Measurements from ENCODE around the gene BCL11B. TPM values are rescaled to one million over a fixed set of nuclear protein-coding genes. Genes with fewer than 3 reads are reported as not detected.

The BCL11B gene
- total RNA-seq, 1 experiment from 2014 or later: 0.24 TPM

- no TSS peak for BruUV-seq (replicated peaks)
- intact Hi-C loops (cut with micrococcal nuclease; ENCODE audit: unreplicated experiment): no loop called here
- CTCF ChIA-PET: no interaction called here
- Mint-ChIP-seq H3K4me1 (ENCODE audit: low read depth, unreplicated experiment) (no peaks in the 10 kb centered on the region), H3K9me3 (ENCODE audit: low read depth, unreplicated experiment) (no peaks in the 10 kb centered on the region), H3K27ac (ENCODE audit: unreplicated experiment) (no peak overlapping the region), H3K4me3 (ENCODE audit: low read depth, unreplicated experiment) (no peak overlapping the region), H3K36me3 (ENCODE audit: insufficient read depth, unreplicated experiment) (no peaks in the 10 kb centered on the region), H3K27me3 (ENCODE audit: unreplicated experiment) (peaks cover 32% of the 10 kb centered on the region)
- TF ChIP-seq, protein P1, sequence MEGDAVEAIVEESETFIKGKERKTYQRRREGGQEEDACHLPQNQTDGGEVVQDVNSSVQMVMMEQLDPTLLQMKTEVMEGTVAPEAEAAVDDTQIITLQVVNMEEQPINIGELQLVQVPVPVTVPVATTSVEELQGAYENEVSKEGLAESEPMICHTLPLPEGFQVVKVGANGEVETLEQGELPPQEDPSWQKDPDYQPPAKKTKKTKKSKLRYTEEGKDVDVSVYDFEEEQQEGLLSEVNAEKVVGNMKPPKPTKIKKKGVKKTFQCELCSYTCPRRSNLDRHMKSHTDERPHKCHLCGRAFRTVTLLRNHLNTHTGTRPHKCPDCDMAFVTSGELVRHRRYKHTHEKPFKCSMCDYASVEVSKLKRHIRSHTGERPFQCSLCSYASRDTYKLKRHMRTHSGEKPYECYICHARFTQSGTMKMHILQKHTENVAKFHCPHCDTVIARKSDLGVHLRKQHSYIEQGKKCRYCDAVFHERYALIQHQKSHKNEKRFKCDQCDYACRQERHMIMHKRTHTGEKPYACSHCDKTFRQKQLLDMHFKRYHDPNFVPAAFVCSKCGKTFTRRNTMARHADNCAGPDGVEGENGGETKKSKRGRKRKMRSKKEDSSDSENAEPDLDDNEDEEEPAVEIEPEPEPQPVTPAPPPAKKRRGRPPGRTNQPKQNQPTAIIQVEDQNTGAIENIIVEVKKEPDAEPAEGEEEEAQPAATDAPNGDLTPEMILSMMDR (IDR thresholded peaks at IDR 0.05; ENCODE audit: unreplicated experiment): no peak
- no peak for DNase-seq
Observed at GRCh38 chr14:99182548-99183250, 89.3 kb downstream of the BCL11B start.

DNA sequence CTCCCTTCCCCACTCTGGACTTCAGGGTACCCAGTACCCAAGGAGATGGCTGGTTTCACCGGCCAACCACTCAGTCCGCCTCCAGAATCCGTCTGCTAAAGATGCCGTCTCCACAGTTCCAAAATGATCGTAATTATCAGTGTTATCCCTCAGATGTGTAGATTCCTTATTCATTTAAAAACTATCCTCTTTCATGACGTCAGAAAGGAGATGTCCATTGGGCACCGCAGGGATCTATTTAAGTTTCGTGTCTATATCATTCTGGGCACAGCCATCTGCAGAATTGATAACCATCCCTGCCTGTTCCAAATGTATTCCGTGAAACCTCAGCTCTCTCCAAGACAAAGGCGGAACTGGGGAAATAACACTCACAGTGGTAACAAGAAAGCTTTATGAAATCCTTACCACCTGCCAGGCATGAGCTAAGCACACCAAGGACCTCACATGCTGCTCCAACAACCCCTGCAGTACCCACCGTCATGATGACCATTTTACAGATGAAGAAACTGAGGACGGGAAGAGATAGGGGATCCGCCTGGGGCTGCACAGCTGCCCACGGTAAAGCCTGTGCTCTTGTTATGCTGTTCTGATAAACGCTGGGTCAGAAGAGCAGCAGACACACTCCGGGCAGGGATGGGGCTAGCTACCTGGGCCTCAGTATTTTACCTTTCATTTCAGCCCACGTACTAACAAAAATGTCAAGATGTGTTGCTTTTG lies 90.0 kb downstream of the BCL11B start:
- DNase-seq: no peak
- intact Hi-C loops (cut with micrococcal nuclease; ENCODE audit: unreplicated experiment): no loop called here
- no TSS peak for BruUV-seq (replicated peaks)
- CTCF ChIA-PET: no interaction called here
- no peaks in the 10 kb centered on the region for H3K36me3 Mint-ChIP-seq (ENCODE audit: insufficient read depth, unreplicated experiment)
- H3K4me1 Mint-ChIP-seq (ENCODE audit: low read depth, unreplicated experiment): no peaks in the 10 kb centered on the region
- H3K27ac Mint-ChIP-seq (ENCODE audit: unreplicated experiment): no peak overlapping the region
- no peak overlapping the region for H3K4me3 Mint-ChIP-seq (ENCODE audit: low read depth, unreplicated experiment)
- no peaks in the 10 kb centered on the region for H3K9me3 Mint-ChIP-seq (ENCODE audit: low read depth, unreplicated experiment)
- H3K27me3 Mint-ChIP-seq (ENCODE audit: unreplicated experiment): peaks cover 27% of the 10 kb centered on the region
- TF ChIP-seq, protein P1 (IDR thresholded peaks at IDR 0.05; ENCODE audit: unreplicated experiment): no peak

DNA sequence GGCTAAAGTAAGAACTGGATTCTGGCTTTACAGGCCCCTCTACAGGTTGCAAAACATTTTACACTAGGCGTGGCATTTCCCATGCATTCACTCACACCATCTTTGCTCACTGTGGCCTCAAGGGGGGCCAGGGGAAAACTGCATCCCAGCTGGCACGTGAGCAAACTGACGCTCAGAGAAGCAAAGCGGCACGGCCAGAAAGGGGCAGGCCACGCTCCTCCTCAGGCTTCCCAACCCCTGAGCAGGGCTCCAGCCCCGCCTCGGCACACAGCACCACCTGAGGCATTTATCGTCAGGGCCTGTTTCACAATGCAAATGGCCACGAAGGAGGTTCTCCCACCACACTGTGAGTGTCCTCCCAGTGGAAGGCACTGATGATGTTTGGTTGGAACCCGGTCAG lies 90.8 kb downstream of the BCL11B start:
- intact Hi-C loops (cut with micrococcal nuclease; ENCODE audit: unreplicated experiment): no loop called here
- no TSS peak for BruUV-seq (replicated peaks)
- CTCF ChIA-PET: no interaction called here
- Mint-ChIP-seq H3K36me3 (ENCODE audit: insufficient read depth, unreplicated experiment) (no peaks in the 10 kb centered on the region), H3K9me3 (ENCODE audit: low read depth, unreplicated experiment) (no peaks in the 10 kb centered on the region), H3K4me3 (ENCODE audit: low read depth, unreplicated experiment) (no peak overlapping the region), H3K27ac (ENCODE audit: unreplicated experiment) (no peak overlapping the region), H3K4me1 (ENCODE audit: low read depth, unreplicated experiment) (no peaks in the 10 kb centered on the region), H3K27me3 (ENCODE audit: unreplicated experiment) (peaks cover 20% of the 10 kb centered on the region)
- DNase-seq: no peak
- TF ChIP-seq, protein P1 (IDR thresholded peaks at IDR 0.05; ENCODE audit: unreplicated experiment): no peak

- no peaks in the 10 kb centered on the region for H3K4me1 Mint-ChIP-seq (ENCODE audit: low read depth, unreplicated experiment)
- H3K36me3 Mint-ChIP-seq (ENCODE audit: insufficient read depth, unreplicated experiment): no peaks in the 10 kb centered on the region
- TF ChIP-seq, protein P1 (IDR thresholded peaks at IDR 0.05; ENCODE audit: unreplicated experiment): no peak
- no peak for DNase-seq
- no TSS peak for BruUV-seq (replicated peaks)
- no peak overlapping the region for H3K4me3 Mint-ChIP-seq (ENCODE audit: low read depth, unreplicated experiment)
- CTCF ChIA-PET: no interaction called here
- intact Hi-C loops (cut with micrococcal nuclease; ENCODE audit: unreplicated experiment): no loop called here
- no peak overlapping the region for H3K27ac Mint-ChIP-seq (ENCODE audit: unreplicated experiment)
- no peaks in the 10 kb centered on the region for H3K9me3 Mint-ChIP-seq (ENCODE audit: low read depth, unreplicated experiment)
- H3K27me3 Mint-ChIP-seq (ENCODE audit: unreplicated experiment): peaks cover 14% of the 10 kb centered on the region
Observed at GRCh38 chr14:99179946-99180345, 92.1 kb downstream of the BCL11B start.
